NB4 (cell line): ENCODE results near the gene MCC.

ENCODE experiments used
- MYC ChIP-seq: IDR thresholded peaks from 2 replicates; pipeline ENCODE4 v1.6.1; 2011; ENCODE audit warnings: low read depth, low read length
- TF ChIP-seq, protein P1 (sequence below): IDR thresholded peaks from one replicate; pipeline ENCODE4 v1.5.1; 2012; ENCODE audit warnings: low read depth, low read length

- TF ChIP-seq, protein P1, sequence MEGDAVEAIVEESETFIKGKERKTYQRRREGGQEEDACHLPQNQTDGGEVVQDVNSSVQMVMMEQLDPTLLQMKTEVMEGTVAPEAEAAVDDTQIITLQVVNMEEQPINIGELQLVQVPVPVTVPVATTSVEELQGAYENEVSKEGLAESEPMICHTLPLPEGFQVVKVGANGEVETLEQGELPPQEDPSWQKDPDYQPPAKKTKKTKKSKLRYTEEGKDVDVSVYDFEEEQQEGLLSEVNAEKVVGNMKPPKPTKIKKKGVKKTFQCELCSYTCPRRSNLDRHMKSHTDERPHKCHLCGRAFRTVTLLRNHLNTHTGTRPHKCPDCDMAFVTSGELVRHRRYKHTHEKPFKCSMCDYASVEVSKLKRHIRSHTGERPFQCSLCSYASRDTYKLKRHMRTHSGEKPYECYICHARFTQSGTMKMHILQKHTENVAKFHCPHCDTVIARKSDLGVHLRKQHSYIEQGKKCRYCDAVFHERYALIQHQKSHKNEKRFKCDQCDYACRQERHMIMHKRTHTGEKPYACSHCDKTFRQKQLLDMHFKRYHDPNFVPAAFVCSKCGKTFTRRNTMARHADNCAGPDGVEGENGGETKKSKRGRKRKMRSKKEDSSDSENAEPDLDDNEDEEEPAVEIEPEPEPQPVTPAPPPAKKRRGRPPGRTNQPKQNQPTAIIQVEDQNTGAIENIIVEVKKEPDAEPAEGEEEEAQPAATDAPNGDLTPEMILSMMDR = no peak
- no peak for TF ChIP-seq MYC
Measured at GRCh38 chr5:113505181-113505580, 16.9 kb upstream of the MCC start.
